HG03108 (cell line): ENCODE measurements around the gene PLSCR3.

ENCODE experiments used
- ATAC-seq: cut with Tn5 transposase; IDR thresholded peaks from one replicate; pipeline ENCODE4 v1.9.1; 2021; ENCODE audit warnings: moderate library complexity; ENCODE audit not compliant: unreplicated experiment

The PLSCR3 gene

DNA sequence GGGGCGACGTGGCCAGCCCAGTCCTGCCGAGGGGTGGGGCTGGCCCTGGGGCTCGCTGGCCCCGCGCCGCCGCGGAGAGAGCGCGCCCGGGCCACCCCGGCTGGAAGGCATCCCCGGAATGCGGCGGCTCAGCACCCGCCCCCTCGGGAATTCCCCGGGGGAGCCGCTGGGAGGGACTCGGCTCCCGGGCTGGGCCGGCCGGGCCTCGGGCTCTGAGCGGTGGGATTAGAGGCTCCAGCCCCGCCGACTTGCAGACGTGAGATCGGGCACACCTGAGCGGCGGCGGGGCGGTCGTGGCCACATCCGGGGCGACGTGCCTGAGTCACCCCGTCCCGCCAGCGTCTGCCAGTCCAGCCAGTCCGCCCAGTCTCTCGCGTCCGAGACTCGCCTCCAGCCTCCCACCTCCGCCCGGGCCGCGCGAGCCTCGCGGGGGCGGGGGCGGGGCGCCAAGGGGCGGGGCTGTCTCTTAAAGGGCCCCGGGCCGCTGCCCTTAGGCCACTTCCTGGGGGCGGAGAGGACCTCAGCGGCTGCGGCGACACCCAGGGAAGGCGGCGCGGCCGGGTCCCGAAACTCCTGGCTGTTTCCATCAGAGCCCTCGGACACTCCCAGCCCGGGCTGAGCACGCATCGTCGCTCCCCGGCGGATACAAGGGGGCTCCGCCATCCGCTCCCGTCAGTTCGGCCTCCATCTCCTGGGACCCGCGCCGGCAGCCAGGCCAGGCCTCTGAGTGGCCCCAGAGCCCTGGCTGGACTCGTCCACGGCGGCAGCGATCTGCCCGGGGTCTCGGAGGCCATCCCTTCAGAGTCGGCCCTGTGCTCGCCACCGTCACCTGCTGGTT lies 42.4 kb downstream of the PLSCR3 start, which contains the start of gene KCTD11:
TSS of gene KCTD11 (plus strand) at position 498 of the 838 bp plus-strand sequence.
- peak; percentile 73 for ATAC-seq

DNA sequence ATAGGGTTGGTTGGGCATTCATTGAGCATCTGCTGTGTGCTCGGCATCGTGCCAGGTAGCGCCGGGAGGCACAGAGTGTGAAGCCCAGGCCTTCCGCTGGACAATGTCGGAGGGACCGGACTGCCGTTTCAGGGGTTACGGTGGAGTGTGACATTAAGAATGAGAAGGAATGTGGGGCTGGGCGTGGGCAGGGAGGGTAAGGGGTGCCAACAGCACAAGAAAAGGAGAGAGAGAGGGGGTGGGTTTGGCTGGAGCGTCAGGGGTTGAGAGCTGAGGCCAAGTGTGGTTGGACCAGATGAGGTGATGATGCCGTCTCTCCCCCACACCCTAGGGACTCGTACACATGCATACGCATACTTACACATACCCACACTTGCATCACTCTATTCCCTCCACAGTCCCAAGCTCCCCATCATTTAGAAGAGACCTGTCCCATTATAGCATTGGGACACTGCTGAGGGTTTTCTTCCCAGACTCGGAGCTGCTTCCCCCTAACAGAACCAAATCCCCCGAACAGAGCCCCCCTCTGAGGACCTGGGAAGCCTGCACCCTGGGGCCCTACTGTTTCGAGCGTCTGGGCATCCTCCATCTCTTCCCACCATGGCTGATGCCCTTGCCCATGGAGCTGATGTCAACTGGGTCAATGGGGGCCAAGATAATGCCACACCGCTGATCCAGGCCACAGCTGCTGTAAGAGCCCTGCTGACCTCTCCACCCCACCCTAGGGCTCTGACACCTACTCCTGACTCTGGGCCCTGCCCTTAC lies 45.7 kb downstream of the PLSCR3 start:
- ATAC-seq: no peak

DNA sequence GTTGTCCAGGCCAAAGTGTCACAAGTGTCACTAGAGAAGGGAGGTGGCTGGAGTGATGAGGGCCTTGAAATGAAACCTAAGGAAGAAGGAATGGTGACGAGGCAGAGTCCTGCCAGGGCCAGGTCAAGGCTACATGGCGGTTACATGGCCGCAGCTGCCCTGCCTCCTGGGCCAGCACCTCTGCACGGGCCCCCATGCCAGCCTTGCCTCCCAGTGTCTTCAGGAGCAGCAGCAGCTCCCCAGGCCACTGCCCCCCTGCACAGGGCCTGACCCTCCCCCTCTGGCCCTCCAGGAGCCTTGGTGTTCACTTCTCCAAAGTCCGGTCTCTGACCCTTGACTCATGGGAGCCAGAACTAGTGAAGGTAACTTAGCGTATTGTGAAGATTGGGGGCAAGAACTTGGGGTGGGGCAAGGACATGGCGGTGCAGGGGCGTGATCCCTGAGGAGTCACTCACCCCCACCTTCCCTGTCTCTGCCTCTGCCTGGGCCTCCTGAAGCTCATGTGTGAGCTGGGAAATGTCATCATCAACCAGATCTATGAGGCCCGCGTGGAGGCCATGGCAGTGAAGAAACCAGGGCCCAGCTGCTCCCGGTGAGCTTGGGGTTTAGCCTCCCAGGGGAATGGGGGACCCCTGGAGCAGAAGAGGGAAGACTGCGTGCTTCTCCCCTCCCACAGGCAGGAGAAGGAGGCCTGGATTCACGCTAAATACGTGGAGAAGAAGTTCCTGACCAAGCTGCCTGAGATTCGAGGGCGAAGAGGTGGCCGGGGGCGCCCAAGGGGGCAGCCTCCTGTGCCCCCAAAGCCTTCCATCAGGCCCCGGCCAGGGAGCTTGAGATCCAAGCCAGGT lies 46.5 kb downstream of the PLSCR3 start:
- ATAC-seq: no peak

DNA sequence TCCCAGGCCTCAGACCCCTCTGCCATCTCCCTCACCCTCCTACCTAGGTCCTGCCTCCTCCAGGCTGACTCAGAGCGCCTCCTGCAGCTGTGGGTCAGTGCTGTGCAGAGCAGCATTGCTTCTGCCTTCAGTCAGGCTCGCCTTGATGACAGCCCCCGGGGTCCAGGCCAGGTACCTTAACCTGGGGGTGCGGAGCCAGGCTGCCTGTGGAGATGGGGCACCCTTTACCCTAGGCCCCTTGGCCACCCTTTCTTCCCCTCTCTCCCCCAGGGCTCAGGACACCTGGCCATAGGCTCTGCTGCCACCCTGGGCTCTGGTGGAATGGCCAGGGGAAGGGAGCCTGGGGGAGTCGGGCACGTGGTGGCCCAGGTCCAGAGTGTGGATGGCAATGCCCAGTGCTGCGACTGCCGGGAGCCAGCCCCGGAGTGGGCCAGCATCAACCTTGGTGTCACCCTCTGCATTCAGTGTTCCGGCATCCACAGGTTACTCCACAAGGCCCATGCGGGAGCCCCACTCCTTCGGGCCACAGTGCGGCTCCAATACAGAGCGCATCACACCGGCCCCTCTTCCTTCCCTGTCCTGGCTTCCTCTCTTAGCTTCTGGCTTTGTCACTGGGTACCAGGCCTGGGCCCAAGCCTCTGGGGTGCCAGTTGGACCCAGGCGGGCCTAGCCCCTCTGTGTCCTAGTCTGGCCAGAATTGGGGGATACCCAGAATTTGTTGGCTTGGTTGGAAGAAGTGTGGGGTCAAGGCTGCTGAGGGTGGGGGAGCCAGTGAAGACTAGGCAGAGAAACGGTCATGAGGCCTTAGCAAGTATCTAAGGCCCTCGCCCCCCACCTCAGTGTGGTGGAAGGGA lies 47.3 kb downstream of the PLSCR3 start:
- no peak for ATAC-seq

DNA sequence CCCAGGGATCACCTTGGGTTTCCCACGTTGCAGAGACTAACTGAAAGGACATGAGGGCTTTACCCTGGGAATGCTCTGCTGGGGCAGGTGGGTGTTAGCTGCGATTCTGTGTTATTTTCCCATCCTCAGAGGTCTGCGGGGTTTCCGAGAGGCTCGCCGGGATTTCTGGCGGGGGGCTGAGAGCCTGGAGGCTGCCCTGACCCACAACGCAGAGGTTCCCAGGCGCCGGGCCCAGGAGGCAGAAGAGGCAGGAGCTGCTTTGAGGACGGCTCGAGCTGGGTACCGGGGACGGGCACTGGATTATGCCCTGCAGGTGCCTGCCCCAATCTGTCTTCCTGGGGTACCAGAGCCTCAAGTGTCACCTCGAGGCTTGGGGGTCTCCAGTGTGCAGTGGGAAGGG lies 51.1 kb downstream of the PLSCR3 start:
- ATAC-seq: no peak

DNA sequence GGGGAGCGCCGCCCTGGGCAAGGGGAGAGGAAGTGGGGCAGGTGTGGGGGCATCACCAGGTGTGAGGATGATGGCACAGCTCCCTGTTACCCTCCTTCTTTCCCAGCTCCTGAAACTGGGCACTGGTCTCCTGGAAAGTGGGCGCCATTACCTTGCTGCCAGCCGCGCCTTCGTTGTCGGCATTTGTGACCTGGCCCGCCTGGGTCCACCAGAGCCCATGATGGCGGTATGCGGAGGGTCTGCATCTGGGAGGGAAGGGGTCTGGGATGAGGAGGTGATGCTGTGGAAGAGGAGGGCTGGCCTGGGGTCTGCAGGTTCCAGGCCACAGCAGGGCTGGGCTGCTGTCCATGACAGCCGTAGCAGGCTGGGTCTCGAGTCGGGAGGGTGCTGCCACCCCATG lies 52.5 kb downstream of the PLSCR3 start:
- ATAC-seq: no peak

DNA sequence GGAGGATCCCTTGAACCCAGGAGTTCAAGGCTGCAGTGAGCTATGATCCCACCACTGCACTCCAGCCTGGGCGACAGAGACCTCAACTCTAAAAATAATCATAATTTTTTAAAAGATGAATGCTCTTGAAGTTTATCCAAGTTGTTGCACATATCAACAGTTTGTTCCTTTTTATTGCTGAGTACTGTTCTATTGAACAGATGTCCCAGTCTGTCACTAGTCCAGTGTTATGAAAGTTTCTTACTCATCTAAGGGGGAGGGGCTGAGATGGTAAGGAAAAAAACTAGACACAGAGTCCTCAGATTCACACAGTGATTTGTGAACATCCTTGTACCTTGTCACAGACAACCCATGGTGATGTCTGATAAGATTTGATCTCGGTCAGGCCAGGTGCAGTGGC lies 54.1 kb downstream of the PLSCR3 start:
- ATAC-seq: no peak
